IMR-90 (cell line): ENCODE data around the gene GJB4. TPM values are rescaled to one million over a fixed set of nuclear protein-coding genes. Genes with fewer than 3 reads are reported as not detected.

Source experiments
- ATAC-seq: fragments of 200-7000 bp; cut with Tn5 transposase; 2 replicates; pipeline ENCODE4 v1.9.1; 2020; ENCODE audit warnings: low read depth, mild to moderate bottlenecking, moderate library complexity
- BruUV-seq: library from RNA; stranded (reverse); fragments of 400-500 nt; replicated peaks from 2 replicates; lab custom pipeline; 2021; lab: Mats Ljungman, UMichigan
- CTCF ChIA-PET: fragments of 300-600 bp; formaldehyde crosslinking; extraction: SDS; loops from one replicate; lab custom pipeline; 2021; ENCODE audit warnings: antibody characterized with exemption; lab: Yijun Ruan, JAX
- POLR2A ChIA-PET: fragments of 300-600 bp; sonication (Branson Sonifier 250); formaldehyde crosslinking; loops from one replicate; lab custom pipeline; 2022; ENCODE audit warnings: antibody characterized with exemption; ENCODE audit not compliant: unreplicated experiment; lab: Charles Lee
- DNase-seq: peaks from one replicate; pipeline ENCODE4 v3.0.0; 2013
- H2AFZ ChIP-seq: replicated peaks from 2 replicates; pipeline ENCODE3; 2013; ENCODE audit warnings: low read length, mild to moderate bottlenecking; ENCODE audit not compliant: poor library complexity
- H2AK5ac ChIP-seq: 2 replicates; pipeline ENCODE4 v1.6.1; 2013; ENCODE audit warnings: low read depth, low read length, inconsistent platforms
- H2AK9ac ChIP-seq: replicated peaks from 2 replicates; pipeline ENCODE3; 2013; ENCODE audit warnings: mild to moderate bottlenecking, low read depth, low read length, moderate library complexity; ENCODE audit not compliant: poor library complexity
- H2BK120ac ChIP-seq: 2 replicates; pipeline ENCODE4 v1.6.1; 2013; ENCODE audit warnings: low read depth, low read length, inconsistent platforms
- H2BK15ac ChIP-seq: 3 replicates; pipeline ENCODE4 v1.6.1; 2013; ENCODE audit warnings: low read depth, low read length, inconsistent platforms
- H2BK20ac ChIP-seq: 2 replicates; pipeline ENCODE4 v1.6.1; 2013; ENCODE audit warnings: low read depth, mild to moderate bottlenecking, inconsistent platforms, low read length, moderate library complexity
- H2BK5ac ChIP-seq: 2 replicates; pipeline ENCODE4 v1.6.1; 2013; ENCODE audit warnings: mild to moderate bottlenecking, low read depth, low read length, inconsistent platforms; ENCODE audit not compliant: poor library complexity, severe bottlenecking
- H3K14ac ChIP-seq: replicated peaks from 2 replicates; pipeline ENCODE4 v1.6.1; 2013; ENCODE audit warnings: low read depth, low read length, inconsistent platforms
- H3K18ac ChIP-seq: 2 replicates; pipeline ENCODE4 v1.6.1; 2013; ENCODE audit warnings: low read depth, low read length, control low read depth
- H3K23ac ChIP-seq: 2 replicates; pipeline ENCODE4 v1.6.1; 2013; ENCODE audit warnings: low read depth, low read length, inconsistent platforms
- H3K27ac ChIP-seq: 2 replicates; pipeline ENCODE4 v1.5.1; 2013; ENCODE audit warnings: mild to moderate bottlenecking, control low read depth, low read length; ENCODE audit not compliant: insufficient read depth
- H3K27me3 ChIP-seq: 2 replicates; pipeline ENCODE4 v1.6.1; 2013; ENCODE audit warnings: low read length; ENCODE audit not compliant: control insufficient read depth, insufficient read depth
- H3K36me3 ChIP-seq: 2 replicates; pipeline ENCODE4 v1.6.1; 2013; ENCODE audit warnings: low read length, mixed read lengths; ENCODE audit not compliant: control insufficient read depth, insufficient read depth
- H3K4ac ChIP-seq: 2 replicates; pipeline ENCODE4 v1.6.1; 2013; ENCODE audit warnings: low read depth, low read length, inconsistent platforms
- H3K4me1 ChIP-seq: 2 replicates; pipeline ENCODE4 v1.6.1; 2013; ENCODE audit warnings: low read length, mixed read lengths; ENCODE audit not compliant: control insufficient read depth, insufficient read depth
- H3K4me2 ChIP-seq: 2 replicates; pipeline ENCODE4 v1.6.1; 2013; ENCODE audit warnings: low read depth, mild to moderate bottlenecking, control low read depth, low read length, moderate library complexity
- H3K4me3 ChIP-seq: 2 replicates; pipeline ENCODE4 v1.5.1; 2013; ENCODE audit warnings: low read depth, mild to moderate bottlenecking, control low read depth, low read length, moderate library complexity; ENCODE audit not compliant: insufficient read depth
- H3K56ac ChIP-seq: 2 replicates; pipeline ENCODE4 v1.6.1; 2013; ENCODE audit warnings: low read length, inconsistent platforms; ENCODE audit not compliant: insufficient read depth; ENCODE audit errors: extremely low read depth
- H3K79me1 ChIP-seq, 2 experiments: 2 replicates each; pipeline ENCODE4 v1.6.1; 2013; ENCODE audit warnings: low read length in 2 of 2, inconsistent platforms in 1 of 2, low read depth in 1 of 2
- H3K9ac ChIP-seq: 2 replicates; pipeline ENCODE4 v1.6.1; 2013; ENCODE audit warnings: low read depth, low read length, control low read depth
- H3K9me1 ChIP-seq: 2 replicates; pipeline ENCODE4 v1.6.1; 2013; ENCODE audit warnings: low read length, inconsistent platforms; ENCODE audit not compliant: insufficient read depth
- H3K9me3 ChIP-seq: 2 replicates; pipeline ENCODE4 v1.6.1; 2013; ENCODE audit warnings: low read length; ENCODE audit not compliant: control insufficient read depth, insufficient read depth
- H4K20me1 ChIP-seq: 2 replicates; pipeline ENCODE4 v1.6.1; 2013; ENCODE audit warnings: low read length, inconsistent platforms; ENCODE audit not compliant: insufficient read depth
- H4K5ac ChIP-seq: 2 replicates; pipeline ENCODE4 v1.6.1; 2013; ENCODE audit warnings: mild to moderate bottlenecking, low read depth, low read length, control low read depth
- H4K8ac ChIP-seq, 2 experiments: 2 replicates each; pipeline ENCODE4 v1.6.1; 2013; ENCODE audit warnings: low read depth in 2 of 2, low read length in 2 of 2, control low read depth in 1 of 2, inconsistent platforms in 1 of 2
- H4K91ac ChIP-seq: 2 replicates; pipeline ENCODE4 v1.6.1; 2013; ENCODE audit warnings: low read depth, low read length, inconsistent platforms; ENCODE audit not compliant: insufficient read depth
- BHLHE40 ChIP-seq: fragments of 150-350 bp; IDR thresholded peaks from 2 replicates; pipeline ENCODE4 v1.6.1; 2016; ENCODE audit warnings: mild to moderate bottlenecking, low read depth, low read length
- CEBPB ChIP-seq: IDR thresholded peaks from 2 replicates; pipeline ENCODE4 v1.6.1; 2012; ENCODE audit warnings: low read depth, low read length, improper control_type of control experiment
- CHD1 ChIP-seq: IDR thresholded peaks from 2 replicates; pipeline ENCODE4 v1.6.1; 2012; ENCODE audit warnings: low read depth, low read length, improper control_type of control experiment
- FOS ChIP-seq: fragments of 150-350 bp; IDR thresholded peaks from 2 replicates; pipeline ENCODE4 v1.6.1; 2016; ENCODE audit warnings: low read depth, low read length
- MAFK ChIP-seq: IDR thresholded peaks from 2 replicates; pipeline ENCODE4 v1.6.1; 2012; ENCODE audit warnings: low read depth, low read length, improper control_type of control experiment
- MAZ ChIP-seq: IDR thresholded peaks from 2 replicates; pipeline ENCODE4 v1.6.1; 2012; ENCODE audit warnings: low read depth, mild to moderate bottlenecking, low read length, improper control_type of control experiment, moderate library complexity, borderline replicate concordance
- MXI1 ChIP-seq: IDR thresholded peaks from 2 replicates; pipeline ENCODE4 v1.6.1; 2012; ENCODE audit warnings: low read depth, mild to moderate bottlenecking, low read length, moderate library complexity, borderline replicate concordance
- NFE2L2 ChIP-seq: fragments of 150-350 bp; IDR thresholded peaks from 2 replicates; pipeline ENCODE4 v1.6.1; 2016; ENCODE audit warnings: low read depth, mild to moderate bottlenecking, low read length
- POLR2A ChIP-seq: IDR thresholded peaks from 2 replicates; pipeline ENCODE4 v1.6.1; 2012; ENCODE audit warnings: mild to moderate bottlenecking, low read depth, low read length
- RAD21 ChIP-seq: IDR thresholded peaks from 2 replicates; pipeline ENCODE4 v1.6.1; 2012; ENCODE audit warnings: low read length, improper control_type of control experiment
- RCOR1 ChIP-seq: IDR thresholded peaks from 2 replicates; pipeline ENCODE4 v1.6.1; 2012; ENCODE audit warnings: mild to moderate bottlenecking, low read length, improper control_type of control experiment; ENCODE audit not compliant: insufficient replicate concordance
- RFX5 ChIP-seq: IDR thresholded peaks from 2 replicates; pipeline ENCODE4 v1.8.0; 2012; ENCODE audit warnings: low read depth, mild to moderate bottlenecking, low read length, moderate library complexity
- SMC3 ChIP-seq: fragments of 150-350 bp; IDR thresholded peaks from 2 replicates; pipeline ENCODE4 v1.6.1; 2016; ENCODE audit warnings: low read depth, mild to moderate bottlenecking, antibody characterized with exemption, low read length, moderate library complexity
- WGBS, 2 experiments: methylation state at CpG; one replicate each; pipeline versions ENCODE4 v1.1.5 to v1.1.7; 2013; ENCODE audit warnings: missing lambda C conversion rate in 2 of 2; ENCODE audit not compliant: insufficient read length in 1 of 2; ENCODE audit errors: extremely low coverage in 2 of 2; 5-methylcytosine and 5-hydroxymethylcytosine counted together
- dilution Hi-C: fragments of 300-500 bp; cut with HindIII; formaldehyde crosslinking; loops from one replicate; pipeline ENCODE4 v1.14.3; 2018; ENCODE audit warnings: low sequenced_read_pairs; ENCODE audit not compliant: unreplicated experiment
- in situ Hi-C: fragments of 300-500 bp; cut with MboI; formaldehyde crosslinking; loops from 3 replicates; pipeline ENCODE4 v1.14.3; 2019; ENCODE audit warnings: low sequenced_read_pairs, inconsistent platforms, mixed read lengths
- intact Hi-C: fragments of 100-400 bp; cut with micrococcal nuclease; formaldehyde crosslinking; loops from 2 replicates; pipeline ENCODE4 v1.10.0; 2022
- polyA plus RNA-seq, 3 experiments: library from polyadenylated mRNA; depleted of rRNA; stranded (reverse); fragments of >200 nt; gene quantifications; 2 replicates each; pipeline ENCODE4 v1.2.3, GENCODE V29; 2012; ENCODE audit warnings: low replicate concordance in 1 of 3
- total RNA-seq: library from RNA; depleted of rRNA; stranded (reverse); fragments of >200 nt; gene quantifications from 2 replicates; pipeline ENCODE4 v1.2.3, GENCODE V29; 2012
- TF ChIP-seq, protein P1 (sequence below): fragments of 150-350 bp; IDR thresholded peaks from 2 replicates; pipeline ENCODE4 v1.6.1; 2016; ENCODE audit warnings: low read depth, mild to moderate bottlenecking, low read length, moderate library complexity, borderline replicate concordance
- TF ChIP-seq, protein P2 (sequence below): conservative IDR thresholded peaks from 2 replicates; pipeline ENCODE4 v1.5.1; 2012; ENCODE audit warnings: mild to moderate bottlenecking, low read depth, low read length, improper control_type of control experiment
- TF ChIP-seq, protein P3 (sequence below): fragments of 150-350 bp; IDR thresholded peaks from 2 replicates; pipeline ENCODE4 v1.6.1; 2017; ENCODE audit warnings: mild to moderate bottlenecking, antibody characterized with exemption, low read length, low read depth

Gene GJB4
- total and polyA plus RNA-seq, 2 of the 4 experiments (the other 2 are of a cell fraction): not detected

DNA sequence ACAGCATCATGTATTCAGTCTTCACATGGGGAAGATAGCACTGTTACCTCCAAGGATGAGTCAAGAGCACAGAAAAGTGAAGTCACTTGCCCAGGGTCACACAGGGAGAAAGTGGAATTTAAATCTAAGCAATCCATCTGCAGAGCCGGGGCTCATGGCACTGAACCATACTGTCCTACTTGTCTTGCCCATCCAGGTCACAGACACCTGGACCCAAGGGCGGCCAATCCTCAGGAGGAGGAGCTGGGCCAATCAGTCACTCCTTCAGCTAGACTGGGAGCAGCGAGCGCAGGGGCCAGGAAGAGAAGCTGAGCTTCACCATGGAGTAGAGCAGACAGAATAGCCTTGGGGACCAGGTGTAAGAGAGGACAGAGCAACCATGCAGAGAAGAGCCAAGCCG, 13.9 kb upstream of the GJB4 start:
- no peak for DNase-seq
- no peak for ATAC-seq
- in situ Hi-C loops (loop anchor here (10.0 kb wide), 1 partner anchor 1111 kb away; no protein-coding TSS in a partner anchor), intact Hi-C loops (no loop called here), dilution Hi-C loops (no loop called here)
- H3K4ac ChIP-seq: no peak overlapping the region
- no peak overlapping the region for H2BK120ac ChIP-seq
- no peak overlapping the region for H2BK15ac ChIP-seq
- H3K4me2 ChIP-seq: no peak overlapping the region
- no peak overlapping the region for H2BK5ac ChIP-seq
- no peaks in the 10 kb centered on the region for H3K36me3 ChIP-seq
- BruUV-seq: no TSS peak
- H3K79me1 ChIP-seq: no peaks in the 10 kb centered on the region
- no peak overlapping the region for H3K4me3 ChIP-seq
- H4K91ac ChIP-seq: no peak overlapping the region
- H3K27me3 ChIP-seq: peaks cover 2% of the 10 kb centered on the region; the same call in 1 of the 2 replicates
- no peak overlapping the region for H3K9ac ChIP-seq
- H4K20me1 ChIP-seq: no peaks in the 10 kb centered on the region
- no peak overlapping the region for H2AK9ac ChIP-seq
- no peak overlapping the region for H3K18ac ChIP-seq
- no peaks in the 10 kb centered on the region for H3K4me1 ChIP-seq
- no peak overlapping the region for H3K14ac ChIP-seq
- no peaks in the 10 kb centered on the region for H3K9me1 ChIP-seq
- WGBS, 2 experiments: 56% methylated on average over 3 of the region's 5 CpGs; no CpG with 5 or more reads in 1 of the 2 experiments
- ChIA-PET POLR2A (no interaction called here), CTCF (no interaction called here)
- TF ChIP-seq RFX5 (no peak), RCOR1 (no peak), MXI1 (no peak), RAD21 (no peak), NFE2L2 (no peak), MAFK (no peak), MAZ (no peak), FOS (no peak), POLR2A (no peak), BHLHE40 (no peak), SMC3 (no peak), CHD1 (no peak), CEBPB (no peak)
- TF ChIP-seq, protein P1, sequence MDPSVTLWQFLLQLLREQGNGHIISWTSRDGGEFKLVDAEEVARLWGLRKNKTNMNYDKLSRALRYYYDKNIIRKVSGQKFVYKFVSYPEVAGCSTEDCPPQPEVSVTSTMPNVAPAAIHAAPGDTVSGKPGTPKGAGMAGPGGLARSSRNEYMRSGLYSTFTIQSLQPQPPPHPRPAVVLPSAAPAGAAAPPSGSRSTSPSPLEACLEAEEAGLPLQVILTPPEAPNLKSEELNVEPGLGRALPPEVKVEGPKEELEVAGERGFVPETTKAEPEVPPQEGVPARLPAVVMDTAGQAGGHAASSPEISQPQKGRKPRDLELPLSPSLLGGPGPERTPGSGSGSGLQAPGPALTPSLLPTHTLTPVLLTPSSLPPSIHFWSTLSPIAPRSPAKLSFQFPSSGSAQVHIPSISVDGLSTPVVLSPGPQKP: no peak
- TF ChIP-seq, protein P2, sequence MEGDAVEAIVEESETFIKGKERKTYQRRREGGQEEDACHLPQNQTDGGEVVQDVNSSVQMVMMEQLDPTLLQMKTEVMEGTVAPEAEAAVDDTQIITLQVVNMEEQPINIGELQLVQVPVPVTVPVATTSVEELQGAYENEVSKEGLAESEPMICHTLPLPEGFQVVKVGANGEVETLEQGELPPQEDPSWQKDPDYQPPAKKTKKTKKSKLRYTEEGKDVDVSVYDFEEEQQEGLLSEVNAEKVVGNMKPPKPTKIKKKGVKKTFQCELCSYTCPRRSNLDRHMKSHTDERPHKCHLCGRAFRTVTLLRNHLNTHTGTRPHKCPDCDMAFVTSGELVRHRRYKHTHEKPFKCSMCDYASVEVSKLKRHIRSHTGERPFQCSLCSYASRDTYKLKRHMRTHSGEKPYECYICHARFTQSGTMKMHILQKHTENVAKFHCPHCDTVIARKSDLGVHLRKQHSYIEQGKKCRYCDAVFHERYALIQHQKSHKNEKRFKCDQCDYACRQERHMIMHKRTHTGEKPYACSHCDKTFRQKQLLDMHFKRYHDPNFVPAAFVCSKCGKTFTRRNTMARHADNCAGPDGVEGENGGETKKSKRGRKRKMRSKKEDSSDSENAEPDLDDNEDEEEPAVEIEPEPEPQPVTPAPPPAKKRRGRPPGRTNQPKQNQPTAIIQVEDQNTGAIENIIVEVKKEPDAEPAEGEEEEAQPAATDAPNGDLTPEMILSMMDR: no peak
- TF ChIP-seq, protein P3, sequence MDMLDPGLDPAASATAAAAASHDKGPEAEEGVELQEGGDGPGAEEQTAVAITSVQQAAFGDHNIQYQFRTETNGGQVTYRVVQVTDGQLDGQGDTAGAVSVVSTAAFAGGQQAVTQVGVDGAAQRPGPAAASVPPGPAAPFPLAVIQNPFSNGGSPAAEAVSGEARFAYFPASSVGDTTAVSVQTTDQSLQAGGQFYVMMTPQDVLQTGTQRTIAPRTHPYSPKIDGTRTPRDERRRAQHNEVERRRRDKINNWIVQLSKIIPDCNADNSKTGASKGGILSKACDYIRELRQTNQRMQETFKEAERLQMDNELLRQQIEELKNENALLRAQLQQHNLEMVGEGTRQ: no peak
- H3K56ac ChIP-seq: no peak overlapping the region
- no peak overlapping the region for H2AK5ac ChIP-seq
- H3K27ac ChIP-seq: no peak overlapping the region
- H4K5ac ChIP-seq: no peak overlapping the region
- no peak overlapping the region for H2BK20ac ChIP-seq
- no peak overlapping the region for H3K23ac ChIP-seq
- no peaks in the 10 kb centered on the region for H3K9me3 ChIP-seq
- H2AFZ ChIP-seq: no peak overlapping the region
- H4K8ac ChIP-seq: no peak overlapping the region
